ENCODE results near the gene GPR37L1.

GPR37L1 gene

DNA sequence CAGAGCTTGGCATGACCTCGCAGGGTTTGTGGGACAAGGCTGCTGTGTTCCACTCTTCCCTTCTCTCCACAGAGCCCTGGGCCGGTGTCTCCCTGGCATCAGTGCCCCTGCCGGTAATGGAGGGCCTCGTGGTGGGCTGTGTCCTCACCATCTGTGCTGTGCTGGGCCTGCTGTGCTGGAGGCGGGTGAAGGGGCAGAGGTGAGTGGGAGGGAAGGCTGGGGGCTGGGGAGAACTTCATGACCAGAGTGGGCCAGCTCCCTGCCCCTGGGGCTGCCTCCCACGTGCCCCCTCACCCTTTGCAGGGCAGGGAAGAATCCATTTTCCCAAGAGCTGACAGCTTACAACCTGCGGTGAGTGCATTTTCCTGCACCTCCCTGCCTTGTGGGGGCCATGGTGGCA is 58.9 kb downstream of the GPR37L1 start:
- ATAC-seq (no peak), DNase-seq (ENCODE audit: low spot score in 2 of 2) (no peak)
- H3K36me3 Mint-ChIP-seq = no peaks in the 10 kb centered on the region
- no peak overlapping the region for H3K27ac Mint-ChIP-seq
- peaks cover 26% of the 10 kb centered on the region for H3K4me1 Mint-ChIP-seq
- no peak overlapping the region for H3K4me3 Mint-ChIP-seq
- no peaks in the 10 kb centered on the region for H3K9me3 Mint-ChIP-seq

DNA sequence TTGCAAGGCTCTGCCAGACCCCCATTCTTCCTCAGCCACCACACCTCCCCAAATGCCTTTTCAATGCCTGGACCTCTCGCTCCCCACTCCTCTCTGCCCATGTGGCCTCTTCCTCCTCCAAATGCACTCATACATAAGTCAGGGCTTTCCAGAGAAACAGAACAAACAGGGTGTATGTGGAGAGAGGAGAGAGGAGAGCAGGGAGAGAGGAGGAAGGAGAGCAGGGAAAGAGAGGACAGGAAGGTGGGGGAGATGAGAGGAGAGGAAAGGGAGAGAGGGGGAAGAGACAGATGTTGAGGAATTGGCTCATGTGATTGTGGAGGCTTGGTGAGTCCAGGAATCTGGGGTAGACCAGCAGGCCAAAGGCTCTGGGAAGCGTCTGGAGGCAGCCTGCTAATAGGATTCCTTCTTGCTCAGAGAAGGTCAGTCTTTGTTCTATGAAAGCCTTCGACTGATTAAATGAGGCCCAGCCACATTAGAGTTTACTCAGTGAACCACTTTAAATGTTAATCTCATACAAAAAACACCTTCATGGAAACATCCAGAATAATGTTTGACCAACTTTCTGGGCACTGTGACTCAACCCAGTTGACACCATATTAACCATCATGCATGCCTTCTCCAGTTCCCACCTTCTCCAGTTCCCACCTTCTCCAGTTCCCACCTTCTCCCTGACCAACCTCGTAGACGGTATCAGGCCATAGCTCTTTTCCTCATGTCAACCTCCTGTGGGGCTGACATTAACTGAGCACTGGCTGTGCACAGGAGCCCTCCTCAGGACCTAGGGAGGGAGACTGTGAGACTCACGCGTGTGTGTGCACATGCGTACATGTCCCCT is 59.5 kb downstream of the GPR37L1 start:
- Mint-ChIP-seq H3K27ac (no peak overlapping the region), H3K4me1 (peaks cover 26% of the 10 kb centered on the region), H3K9me3 (no peaks in the 10 kb centered on the region), H3K4me3 (no peak overlapping the region), H3K36me3 (no peaks in the 10 kb centered on the region)
- DNase-seq (ENCODE audit: low spot score in 2 of 2) = no peak
- ATAC-seq = no peak

All from stimulated activated effector memory CD8-positive, alpha-beta T cell treated with anti-CD3 and anti-CD28 coated beads, Interleukin-12 subunit alpha, Interleukin-12 subunit beta, amount 100 ng/mL, for 72 hours (primary cell).